HepG2 (cell line): ENCODE data around the gene NOTCH4. TPM values are rescaled to one million over a fixed set of nuclear protein-coding genes. Genes with fewer than 3 reads are reported as not detected.

Experiments
- ARID3A ChIP-seq: IDR thresholded peaks from 2 replicates; pipeline ENCODE4 v1.6.1; 2012; ENCODE audit warnings: low read depth, low read length, improper control_type of control experiment
- CREB3 ChIP-seq: sonication (generic); formaldehyde crosslinking; IDR thresholded peaks from 2 replicates; pipeline ENCODE4 v1.5.0; 2020; ENCODE audit warnings: missing genetic modification reagents
- HCFC1 ChIP-seq: fragments of 150-350 bp; IDR thresholded peaks from 2 replicates; pipeline ENCODE4 v1.6.1; 2014; ENCODE audit warnings: low read depth, low read length
- HHEX ChIP-seq: IDR thresholded peaks from 2 replicates; pipeline ENCODE4 v1.6.1; 2016; ENCODE audit warnings: control low read depth
- KDM4B ChIP-seq: sonication (generic); formaldehyde crosslinking; IDR thresholded peaks from 2 replicates; pipeline ENCODE4 v1.4.0; 2020; ENCODE audit warnings: missing genetic modification reagents
- MAF1 ChIP-seq: sonication (generic); formaldehyde crosslinking; IDR thresholded peaks from 2 replicates; pipeline ENCODE4 v1.5.0; 2020; ENCODE audit warnings: missing genetic modification reagents, borderline replicate concordance
- MAFG ChIP-seq: sonication (generic); formaldehyde crosslinking; IDR thresholded peaks from 2 replicates; pipeline ENCODE4 v1.5.1; 2020; ENCODE audit warnings: mild to moderate bottlenecking, missing genetic modification reagents
- NCOA5 ChIP-seq: sonication (generic); formaldehyde crosslinking; IDR thresholded peaks from 2 replicates; pipeline ENCODE4 v1.4.0; 2020; ENCODE audit warnings: missing genetic modification reagents
- ONECUT2 ChIP-seq: sonication (generic); formaldehyde crosslinking; IDR thresholded peaks from 2 replicates; pipeline ENCODE4 v1.4.0; 2020; ENCODE audit warnings: missing genetic modification reagents
- RFXAP ChIP-seq: sonication (generic); formaldehyde crosslinking; IDR thresholded peaks from 2 replicates; pipeline ENCODE4 v1.4.0; 2020; ENCODE audit warnings: missing genetic modification reagents, borderline replicate concordance
- SMAD1 ChIP-seq: sonication (generic); formaldehyde crosslinking; IDR thresholded peaks from 2 replicates; pipeline ENCODE4 v1.4.0; 2020; ENCODE audit warnings: missing genetic modification reagents, low read depth, mild to moderate bottlenecking, borderline replicate concordance
- SMARCE1 ChIP-seq: fragments of 450-650 bp; IDR thresholded peaks from 2 replicates; pipeline ENCODE4 v1.6.1; 2017; ENCODE audit warnings: borderline replicate concordance
- SOX5 ChIP-seq: IDR thresholded peaks from 2 replicates; pipeline ENCODE4 v1.6.1; 2016; ENCODE audit warnings: borderline replicate concordance
- STAT6 ChIP-seq: sonication (generic); formaldehyde crosslinking; IDR thresholded peaks from 2 replicates; pipeline ENCODE4 v1.4.0; 2020; ENCODE audit warnings: missing genetic modification reagents, mild to moderate bottlenecking, borderline replicate concordance
- ZBTB43 ChIP-seq: sonication (generic); formaldehyde crosslinking; conservative IDR thresholded peaks from 2 replicates; pipeline ENCODE4 v1.4.0; 2020; ENCODE audit warnings: missing genetic modification reagents
- ZFP41 ChIP-seq: sonication (generic); formaldehyde crosslinking; IDR thresholded peaks from 2 replicates; pipeline ENCODE4 v1.4.0; 2020; ENCODE audit warnings: mild to moderate bottlenecking, missing genetic modification reagents, borderline replicate concordance
- ZNF225 ChIP-seq: sonication (generic); formaldehyde crosslinking; IDR thresholded peaks from 2 replicates; pipeline ENCODE4 v1.4.0; 2020; ENCODE audit warnings: mild to moderate bottlenecking, missing genetic modification reagents
- ZNF44 ChIP-seq: sonication (generic); formaldehyde crosslinking; IDR thresholded peaks from 2 replicates; pipeline ENCODE4 v1.5.1; 2020; ENCODE audit warnings: mild to moderate bottlenecking, missing genetic modification reagents
- ZNF589 ChIP-seq: sonication (generic); formaldehyde crosslinking; conservative IDR thresholded peaks from 2 replicates; pipeline ENCODE4 v1.8.0; 2022; ENCODE audit warnings: mild to moderate bottlenecking, moderate library complexity, missing genetic modification reagents
- ZNF598 ChIP-seq: sonication (generic); formaldehyde crosslinking; IDR thresholded peaks from 2 replicates; pipeline ENCODE4 v1.5.1; 2020; ENCODE audit warnings: mild to moderate bottlenecking, missing genetic modification reagents, borderline replicate concordance
- ZNF670 ChIP-seq: sonication (generic); formaldehyde crosslinking; IDR thresholded peaks from 2 replicates; pipeline ENCODE4 v1.8.0; 2022; ENCODE audit warnings: mild to moderate bottlenecking, missing genetic modification reagents, borderline replicate concordance
- ZNF761 ChIP-seq: sonication (generic); formaldehyde crosslinking; conservative IDR thresholded peaks from 2 replicates; pipeline ENCODE4 v1.4.0; 2020; ENCODE audit warnings: mild to moderate bottlenecking, missing genetic modification reagents
- polyA plus RNA-seq, 8 experiments: library from polyadenylated mRNA; depleted of rRNA in 3 of 8; stranded (reverse) in 7 of 8; unstranded in 1 of 8; fragments of >200 nt; fragmentation: Illumina TruSeq in 4 of 8; extraction: Trizol in 4 of 8; gene quantifications; 2 replicates each; pipeline versions ENCODE4 v1.2.1 to v1.2.3, GENCODE V29; 2011 to 2016; ENCODE audit warnings: low read depth in 4 of 8, missing spikeins in 1 of 8, mixed read lengths in 1 of 8; ENCODE audit not compliant: insufficient read depth in 1 of 8
- total RNA-seq, 5 experiments: library from RNA; depleted of rRNA; stranded (reverse); fragments of >200 nt; fragmentation: Illumina TruSeq; extraction: Trizol; gene quantifications; 2 replicates each; pipeline ENCODE4 v1.2.3, GENCODE V29; 2016; ENCODE audit warnings: low read depth in 1 of 5
- TF ChIP-seq, protein P1 (sequence below): IDR thresholded peaks from 2 replicates; pipeline ENCODE4 v1.6.1; 2016

Gene NOTCH4
- total and polyA plus RNA-seq, 2 of the 13 experiments (the other 11 are each of a cell fraction or from before 2014, with no cell fraction given), result 0.51 to 0.83 TPM

GRCh38 chr6:32154514-32155161 lies 69.2 kb downstream of the NOTCH4 start (continued):
- TF ChIP-seq ARID3A (no peak), STAT6 (CRISPR knock-in tag) (0 out of 2 replicates have a peak, but pooled peaks have one; percentile 7), MAF1 (CRISPR knock-in tag) (0 out of 2 replicates have a peak, but pooled peaks have one; percentile 24), CREB3 (CRISPR knock-in tag) (no peak), NCOA5 (CRISPR knock-in tag) (no peak), HCFC1 (no peak), ONECUT2 (CRISPR knock-in tag) (peak; percentile 25; the same call in 1 of the 2 replicates), SMAD1 (CRISPR knock-in tag) (0 out of 2 replicates have a peak, but pooled peaks have one; percentile 89), KDM4B (peak; percentile 42; the same call in 1 of the 2 replicates), ZNF598 (CRISPR knock-in tag) (peak; percentile 84; the same call in 1 of the 2 replicates), SOX5 (CRISPR knock-in tag) (no peak), ZNF761 (CRISPR knock-in tag) (no peak; the same call in 1 of the 2 replicates), ZNF225 (CRISPR knock-in tag) (peak; percentile 18; the same call in 1 of the 2 replicates), ZNF670 (CRISPR knock-in tag) (no peak), ZNF589 (peak; percentile 63; the same call in 1 of the 2 replicates), SMARCE1 (no peak), RFXAP (CRISPR knock-in tag) (0 out of 2 replicates have a peak, but pooled peaks have one; percentile 6), ZBTB43 (CRISPR knock-in tag) (no peak), ZFP41 (CRISPR knock-in tag) (peak; percentile 86; the same call in 1 of the 2 replicates), HHEX (no peak), MAFG (CRISPR knock-in tag) (no peak), ZNF44 (CRISPR knock-in tag) (0 out of 2 replicates have a peak, but pooled peaks have one; percentile 36)
- TF ChIP-seq, protein P1, sequence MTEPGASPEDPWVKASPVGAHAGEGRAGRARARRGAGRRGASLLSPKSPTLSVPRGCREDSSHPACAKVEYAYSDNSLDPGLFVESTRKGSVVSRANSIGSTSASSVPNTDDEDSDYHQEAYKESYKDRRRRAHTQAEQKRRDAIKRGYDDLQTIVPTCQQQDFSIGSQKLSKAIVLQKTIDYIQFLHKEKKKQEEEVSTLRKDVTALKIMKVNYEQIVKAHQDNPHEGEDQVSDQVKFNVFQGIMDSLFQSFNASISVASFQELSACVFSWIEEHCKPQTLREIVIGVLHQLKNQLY (CRISPR knock-in tag), result peak; percentile 30; the same call in 1 of the 2 replicates
